ENCODE data around the gene PHYKPL.

The PHYKPL gene

GRCh38 chr5:178232124-178232919, at the start of gene PHYKPL:
Gene PHYKPL, minus strand, starts transcription at chr5:178232802. Its CDS starts 252 bp downstream, at chr5:178232550.
- no peak for DNase-seq (ENCODE audit: low read depth)

GRCh38 chr5:178282391-178282790, 49.8 kb upstream of the PHYKPL start:
- DNase-seq (ENCODE audit: low read depth), result no peak

GRCh38 chr5:178281331-178281730, 48.7 kb upstream of the PHYKPL start:
- no peak for DNase-seq (ENCODE audit: low read depth)

GRCh38 chr5:178280631-178281030, 48.0 kb upstream of the PHYKPL start:
- no peak for DNase-seq (ENCODE audit: low read depth)

GRCh38 chr5:178279723-178280438, 47.3 kb upstream of the PHYKPL start:
- DNase-seq (ENCODE audit: low read depth), result no peak

GRCh38 chr5:178279026-178279722, 46.6 kb upstream of the PHYKPL start:
- no peak for DNase-seq (ENCODE audit: low read depth)

- DNase-seq (ENCODE audit: low read depth), result no peak
Observed at GRCh38 chr5:178278358-178279023, 45.9 kb upstream of the PHYKPL start.

GRCh38 chr5:178277866-178278265, 45.3 kb upstream of the PHYKPL start:
- DNase-seq (ENCODE audit: low read depth), result no peak

GRCh38 chr5:178277346-178277745, 44.7 kb upstream of the PHYKPL start:
- no peak for DNase-seq (ENCODE audit: low read depth)

GRCh38 chr5:178274781-178275537, 42.4 kb upstream of the PHYKPL start:
- no peak for DNase-seq (ENCODE audit: low read depth)

GRCh38 chr5:178273665-178274541, 41.3 kb upstream of the PHYKPL start:
- DNase-seq (ENCODE audit: low read depth), result no peak

GRCh38 chr5:178273041-178273440, 40.4 kb upstream of the PHYKPL start:
- no peak for DNase-seq (ENCODE audit: low read depth)

- DNase-seq (ENCODE audit: low read depth), result no peak
Observed at GRCh38 chr5:178272591-178272990, 40.0 kb upstream of the PHYKPL start.

GRCh38 chr5:178271726-178272479, 39.3 kb upstream of the PHYKPL start:
- DNase-seq (ENCODE audit: low read depth), result no peak

GRCh38 chr5:178271231-178271630, 38.6 kb upstream of the PHYKPL start:
- DNase-seq (ENCODE audit: low read depth), result no peak

GRCh38 chr5:178269499-178269898, 36.9 kb upstream of the PHYKPL start:
- DNase-seq (ENCODE audit: low read depth), result no peak

GRCh38 chr5:178267876-178268275, 35.3 kb upstream of the PHYKPL start:
- DNase-seq (ENCODE audit: low read depth), result no peak

GRCh38 chr5:178267245-178267644, 34.6 kb upstream of the PHYKPL start:
- no peak for DNase-seq (ENCODE audit: low read depth)

- DNase-seq (ENCODE audit: low read depth), result no peak
Observed at GRCh38 chr5:178266581-178266980, 34.0 kb upstream of the PHYKPL start.

- no peak for DNase-seq (ENCODE audit: low read depth)
Observed at GRCh38 chr5:178265746-178266145, 33.1 kb upstream of the PHYKPL start.

Measured in GM04503 (cell line).